ENCODE measurements around the gene TAS2R46.

GRCh38 chr12:11059041-11059440 is 3.1 kb downstream of the TAS2R46 start:
- TF ChIP-seq POLR2AphosphoS5 (IDR thresholded peaks at IDR 0.05; ENCODE audit: low read depth, low read length) (no peak), POLR2A (IDR thresholded peaks at IDR 0.05; ENCODE audit: low read depth, low read length) (no peak), PAX5 (IDR thresholded peaks at IDR 0.05; ENCODE audit: insufficient read depth, low read length, severe bottlenecking) (no peak)

All from GM12891 (cell line).